ENCODE measurements around the gene PXT1.

The PXT1 gene

GRCh38 chr6:36343109-36343680 lies 99.5 kb downstream of the PXT1 start:
- no peak for DNase-seq

- DNase-seq: peak; percentile 89
These were observed 101.8 kb downstream of the PXT1 start for GRCh38 chr6:36340618-36341454.

All from activated CD8-positive, alpha-beta memory T cell treated with anti-CD3 and anti-CD28 coated beads for 24 hours (primary cell).